DOHH2 (cell line): ENCODE results near the gene LHX2.

Experiments used
- H3F3A ChIP-seq: fragments of 200-600 bp; sonication (generic), shearing (Covaris generic); 2 replicates; pipeline ENCODE4 v1.6.0; 2016; ENCODE audit warnings: antibody characterized with exemption, mild to moderate bottlenecking; ENCODE audit not compliant: control insufficient read depth, insufficient read depth
- H3K27ac ChIP-seq: fragments of 200-600 bp; sonication (generic); 2 replicates; pipeline ENCODE4 v1.5.1; 2014; ENCODE audit warnings: low read depth, mild to moderate bottlenecking, low read length, moderate library complexity
- H3K27me3 ChIP-seq: fragments of 200-600 bp; sonication (generic); 2 replicates; pipeline ENCODE4 v1.6.1; 2014; ENCODE audit warnings: mild to moderate bottlenecking, low read length, mixed read lengths; ENCODE audit not compliant: control insufficient read depth
- H3K36me3 ChIP-seq: fragments of 200-600 bp; sonication (generic); 2 replicates; pipeline ENCODE4 v1.6.1; 2014; ENCODE audit warnings: mild to moderate bottlenecking, low read length, moderate library complexity, mixed read lengths; ENCODE audit not compliant: control insufficient read depth
- H3K4me1 ChIP-seq: fragments of 200-600 bp; sonication (generic); 2 replicates; pipeline ENCODE4 v1.6.1; 2014; ENCODE audit warnings: mild to moderate bottlenecking, low read length, mixed read lengths; ENCODE audit not compliant: control insufficient read depth
- H3K4me2 ChIP-seq: fragments of 200-600 bp; sonication (generic); 2 replicates; pipeline ENCODE4 v1.6.0; 2014; ENCODE audit warnings: mild to moderate bottlenecking, low read length, moderate library complexity
- H3K4me3 ChIP-seq: fragments of 200-600 bp; sonication (generic); 2 replicates; pipeline ENCODE4 v1.5.1; 2014; ENCODE audit warnings: mild to moderate bottlenecking, low read length, mixed read lengths
- H3K79me2 ChIP-seq: fragments of 200-600 bp; sonication (generic); 2 replicates; pipeline ENCODE4 v1.6.1; 2014; ENCODE audit warnings: mild to moderate bottlenecking, low read length, mixed read lengths; ENCODE audit not compliant: control insufficient read depth
- H3K9me2 ChIP-seq: fragments of 200-600 bp; sonication (generic); replicated peaks from 2 replicates; pipeline ENCODE4 v1.6.1; 2014; ENCODE audit warnings: mild to moderate bottlenecking, low read length, mixed read lengths; ENCODE audit not compliant: control insufficient read depth
- H3K9me3 ChIP-seq: fragments of 200-600 bp; sonication (generic); 2 replicates; pipeline ENCODE4 v1.6.1; 2014; ENCODE audit warnings: antibody characterized with exemption, low read length, mixed read lengths; ENCODE audit not compliant: control insufficient read depth, insufficient read depth
- H4K20me1 ChIP-seq: fragments of 200-600 bp; sonication (generic); 2 replicates; pipeline ENCODE4 v1.6.0; 2014; ENCODE audit warnings: low read depth, mild to moderate bottlenecking, antibody characterized with exemption, low read length, moderate library complexity; ENCODE audit not compliant: control insufficient read depth, insufficient read depth
- CTCF ChIP-seq: fragments of 200-600 bp; sonication (generic); IDR thresholded peaks from one replicate; pipeline ENCODE4 v1.5.1; 2014; ENCODE audit warnings: antibody characterized with exemption, mild to moderate bottlenecking, low read depth, low read length; ENCODE audit not compliant: poor library complexity, severe bottlenecking
- EZH2phosphoT487 ChIP-seq: fragments of 200-600 bp; sonication (generic); IDR thresholded peaks from 2 replicates; pipeline ENCODE4 v1.6.1; 2017; ENCODE audit warnings: borderline replicate concordance, mild to moderate bottlenecking, antibody characterized with exemption, low read length, moderate library complexity, mixed read lengths

LHX2 gene

GRCh38 chr9:124008694-124009530 is 2.7 kb upstream of the LHX2 start:
- Histone ChIP-seq H3K36me3 (no peaks in the 10 kb centered on the region), H3K9me2 (no peaks in the 10 kb centered on the region), H3K27ac (no peak overlapping the region), H3K79me2 (no peaks in the 10 kb centered on the region), H3K9me3 (no peaks in the 10 kb centered on the region), H3K4me1 (peaks cover 22% of the 10 kb centered on the region), H3F3A (no peaks in the 10 kb centered on the region), H3K27me3 (peaks cover 72% of the 10 kb centered on the region), H3K4me2 (peak overlapping the region; percentile 34), H3K4me3 (no peak overlapping the region), H4K20me1 (no peaks in the 10 kb centered on the region)
- TF ChIP-seq EZH2phosphoT487 (peak; percentile 32; the same call in 1 of the 2 replicates), CTCF (no peak)

GRCh38 chr9:124009531-124010217 is 1.9 kb upstream of the LHX2 start:
- H4K20me1 ChIP-seq, result no peaks in the 10 kb centered on the region
- H3K9me3 ChIP-seq, result no peaks in the 10 kb centered on the region
- H3K4me1 ChIP-seq, result peaks cover 16% of the 10 kb centered on the region
- no peak overlapping the region for H3K4me2 ChIP-seq
- H3K27me3 ChIP-seq, result peaks cover 64% of the 10 kb centered on the region
- no peak overlapping the region for H3K27ac ChIP-seq
- H3K79me2 ChIP-seq, result no peaks in the 10 kb centered on the region
- no peaks in the 10 kb centered on the region for H3K9me2 ChIP-seq
- TF ChIP-seq CTCF, result no peak
- no peak for TF ChIP-seq EZH2phosphoT487
- H3K4me3 ChIP-seq, result no peak overlapping the region
- H3K36me3 ChIP-seq, result no peaks in the 10 kb centered on the region
- H3F3A ChIP-seq, result no peaks in the 10 kb centered on the region

GRCh38 chr9:124010303-124010664 is 1.3 kb upstream of the LHX2 start:
- peaks cover 58% of the 10 kb centered on the region for H3K27me3 ChIP-seq
- H3K4me2 ChIP-seq, result no peak overlapping the region

More at GRCh38 chr9:124010303-124010664, 1.3 kb upstream of the LHX2 start:
- Histone ChIP-seq H3K4me3 (no peak overlapping the region), H3K79me2 (no peaks in the 10 kb centered on the region), H3K9me3 (no peaks in the 10 kb centered on the region), H3K27ac (no peak overlapping the region), H4K20me1 (no peaks in the 10 kb centered on the region), H3K36me3 (no peaks in the 10 kb centered on the region), H3K4me1 (peaks cover 13% of the 10 kb centered on the region), H3K9me2 (no peaks in the 10 kb centered on the region), H3F3A (no peaks in the 10 kb centered on the region)
- TF ChIP-seq CTCF (no peak), EZH2phosphoT487 (no peak; the same call in 1 of the 2 replicates)
